ENCODE data around the gene SPTBN4. TPM values are rescaled to one million over a fixed set of nuclear protein-coding genes. Genes with fewer than 3 reads are reported as not detected.

The SPTBN4 gene
- total RNA-seq, 1 donor from 2014 or later: 0.41 TPM

DNA sequence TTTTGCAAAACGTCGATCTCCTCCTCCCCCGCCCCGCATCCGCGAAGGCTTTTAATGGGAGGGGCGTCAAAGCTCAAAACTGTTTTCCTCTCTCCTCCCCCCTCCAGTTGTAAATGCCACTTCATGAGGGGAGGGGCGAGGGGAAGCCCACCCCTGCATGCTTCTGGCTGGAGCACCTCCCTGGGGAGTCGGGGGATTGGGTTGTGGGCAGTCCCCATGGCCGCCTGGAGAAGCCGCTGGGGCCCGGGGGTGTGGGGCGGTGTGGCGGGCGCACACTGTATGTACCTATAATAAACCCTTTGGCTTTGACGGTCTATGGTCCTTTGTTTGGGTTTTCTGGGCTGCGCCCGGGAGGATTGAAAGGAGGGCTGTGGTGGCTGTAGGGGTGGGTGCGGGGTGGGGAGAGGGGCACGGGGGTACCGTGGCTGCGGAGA lies 109.4 kb downstream of the SPTBN4 start:
- FAIRE-seq: no peak
- H3K9me3 ChIP-seq (ENCODE audit: insufficient read depth, low read depth, low read length): no peaks in the 10 kb centered on the region
- TF ChIP-seq, protein P1, sequence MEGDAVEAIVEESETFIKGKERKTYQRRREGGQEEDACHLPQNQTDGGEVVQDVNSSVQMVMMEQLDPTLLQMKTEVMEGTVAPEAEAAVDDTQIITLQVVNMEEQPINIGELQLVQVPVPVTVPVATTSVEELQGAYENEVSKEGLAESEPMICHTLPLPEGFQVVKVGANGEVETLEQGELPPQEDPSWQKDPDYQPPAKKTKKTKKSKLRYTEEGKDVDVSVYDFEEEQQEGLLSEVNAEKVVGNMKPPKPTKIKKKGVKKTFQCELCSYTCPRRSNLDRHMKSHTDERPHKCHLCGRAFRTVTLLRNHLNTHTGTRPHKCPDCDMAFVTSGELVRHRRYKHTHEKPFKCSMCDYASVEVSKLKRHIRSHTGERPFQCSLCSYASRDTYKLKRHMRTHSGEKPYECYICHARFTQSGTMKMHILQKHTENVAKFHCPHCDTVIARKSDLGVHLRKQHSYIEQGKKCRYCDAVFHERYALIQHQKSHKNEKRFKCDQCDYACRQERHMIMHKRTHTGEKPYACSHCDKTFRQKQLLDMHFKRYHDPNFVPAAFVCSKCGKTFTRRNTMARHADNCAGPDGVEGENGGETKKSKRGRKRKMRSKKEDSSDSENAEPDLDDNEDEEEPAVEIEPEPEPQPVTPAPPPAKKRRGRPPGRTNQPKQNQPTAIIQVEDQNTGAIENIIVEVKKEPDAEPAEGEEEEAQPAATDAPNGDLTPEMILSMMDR (IDR thresholded peaks at IDR 0.05; ENCODE audit: insufficient read depth, low read depth, low read length): no peak
- TF ChIP-seq EZH2 (IDR thresholded peaks at IDR 0.05; ENCODE audit: insufficient read depth, low read length): no peak

DNA sequence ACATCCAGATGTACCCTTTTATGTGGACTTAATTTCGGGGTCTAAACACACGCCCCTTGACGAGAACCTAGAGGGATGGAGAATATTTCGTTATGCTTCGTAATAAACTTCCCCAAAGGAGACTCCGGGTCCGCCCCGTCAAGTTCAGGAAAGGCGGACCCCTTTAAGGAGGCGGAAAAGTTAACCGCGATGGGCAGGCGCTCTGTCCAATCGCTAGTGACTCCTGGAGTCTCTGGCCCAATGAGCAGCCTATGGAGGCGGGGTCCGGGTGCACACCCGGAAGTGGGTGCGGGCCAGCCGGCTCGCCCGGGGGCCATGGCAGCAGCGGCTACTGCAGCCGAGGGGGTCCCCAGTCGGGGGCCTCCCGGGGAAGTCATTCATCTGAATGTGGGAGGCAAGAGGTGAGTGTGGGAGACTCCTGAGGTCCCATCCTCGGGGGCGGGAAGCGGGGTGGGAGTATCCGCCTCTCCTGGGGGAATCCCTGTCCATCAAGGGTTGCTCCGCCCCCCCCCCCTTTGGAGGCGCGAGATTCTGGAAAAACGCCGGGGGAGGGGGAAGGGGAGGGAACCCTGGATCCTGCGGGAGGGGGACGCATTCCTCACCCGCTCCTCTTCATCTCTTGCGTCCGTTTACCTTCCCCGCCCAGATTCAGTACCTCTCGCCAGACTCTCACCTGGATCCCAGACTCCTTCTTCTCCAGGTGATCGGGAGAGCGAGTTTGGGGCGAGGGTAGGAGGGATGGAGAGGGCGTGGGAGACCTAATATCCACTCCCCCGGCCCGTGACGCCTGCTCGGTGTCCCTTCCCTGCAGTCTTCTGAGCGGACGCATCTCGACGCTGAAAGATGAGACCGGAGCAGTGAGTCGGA lies 110.0 kb downstream of the SPTBN4 start, which contains the start of gene SHKBP1:
Gene SHKBP1, plus strand, starts transcription at position 289 of the 867 bp plus-strand sequence. Its CDS starts 27 bp downstream, at position 316.
- peak within 1 kb of the TSS; percentile 94 for H3K4me2 ChIP-seq (ENCODE audit: low read length)
- no peaks in the 10 kb centered on the region for H4K20me1 ChIP-seq (ENCODE audit: insufficient read depth, low read length)
- H3K27ac ChIP-seq (ENCODE audit: low read depth, low read length): peak within 1 kb of the TSS; percentile 72
- no peak for FAIRE-seq
- Mint-ChIP-seq H3K4me1 (ENCODE audit: low read depth, unreplicated experiment) (peaks cover 2% of the 10 kb centered on the region), H3K36me3 (ENCODE audit: low read depth, unreplicated experiment) (peaks cover 8% of the 10 kb centered on the region), H3K4me3 (ENCODE audit: unreplicated experiment) (peak within 1 kb of the TSS; percentile 79), H3K9me3 (ENCODE audit: unreplicated experiment) (no peaks in the 10 kb centered on the region), H3K27ac (ENCODE audit: unreplicated experiment) (no peak within 1 kb of the TSS), H3K27me3 (ENCODE audit: low read depth, unreplicated experiment) (no peaks in the 10 kb centered on the region)
- H3K4me1 ChIP-seq (ENCODE audit: insufficient read depth, low read length): peaks cover 3% of the 10 kb centered on the region
- TF ChIP-seq, protein P1 (IDR thresholded peaks at IDR 0.05; ENCODE audit: insufficient read depth, low read depth, low read length): no peak
- TF ChIP-seq EZH2 (IDR thresholded peaks at IDR 0.05; ENCODE audit: insufficient read depth, low read length): no peak
- peaks cover 8% of the 10 kb centered on the region for H3K79me2 ChIP-seq (ENCODE audit: insufficient read depth, low read length)
- peak within 1 kb of the TSS; percentile 87 for H3K9ac ChIP-seq (ENCODE audit: low read length)
- peak within 1 kb of the TSS; percentile 92 for H2AFZ ChIP-seq (ENCODE audit: low read depth, low read length)
- peak; percentile 84 for DNase-seq (ENCODE audit: low read depth)
- no peaks in the 10 kb centered on the region for H3K27me3 ChIP-seq (ENCODE audit: insufficient read depth, low read length)
- no peaks in the 10 kb centered on the region for H3K9me3 ChIP-seq (ENCODE audit: insufficient read depth, low read depth, low read length)
- H3K36me3 ChIP-seq (ENCODE audit: insufficient read depth, low read length): peaks cover 3% of the 10 kb centered on the region
- peak within 1 kb of the TSS; percentile 85 for H3K4me3 ChIP-seq (ENCODE audit: insufficient read depth, low read depth, low read length)

More for the DNA sequence above, 109.4 kb downstream of the SPTBN4 start:
- Mint-ChIP-seq H3K4me3 (ENCODE audit: unreplicated experiment) (peak overlapping the region; percentile 79), H3K4me1 (ENCODE audit: low read depth, unreplicated experiment) (peaks cover 2% of the 10 kb centered on the region), H3K27ac (ENCODE audit: unreplicated experiment) (no peak overlapping the region), H3K36me3 (ENCODE audit: low read depth, unreplicated experiment) (peaks cover 8% of the 10 kb centered on the region), H3K9me3 (ENCODE audit: unreplicated experiment) (peaks cover 3% of the 10 kb centered on the region), H3K27me3 (ENCODE audit: low read depth, unreplicated experiment) (no peaks in the 10 kb centered on the region)
- peak overlapping the region; percentile 80 for H2AFZ ChIP-seq (ENCODE audit: low read depth, low read length)
- H3K4me1 ChIP-seq (ENCODE audit: insufficient read depth, low read length): peaks cover 3% of the 10 kb centered on the region
- peak overlapping the region; percentile 85 for H3K4me3 ChIP-seq (ENCODE audit: insufficient read depth, low read depth, low read length)
- H3K27ac ChIP-seq (ENCODE audit: low read depth, low read length): no peak overlapping the region
- peak overlapping the region; percentile 87 for H3K9ac ChIP-seq (ENCODE audit: low read length)
- H3K36me3 ChIP-seq (ENCODE audit: insufficient read depth, low read length): peaks cover 3% of the 10 kb centered on the region
- H3K79me2 ChIP-seq (ENCODE audit: insufficient read depth, low read length): peaks cover 8% of the 10 kb centered on the region
- no peaks in the 10 kb centered on the region for H3K27me3 ChIP-seq (ENCODE audit: insufficient read depth, low read length)
- no peak for DNase-seq (ENCODE audit: low read depth)
- peak overlapping the region; percentile 94 for H3K4me2 ChIP-seq (ENCODE audit: low read length)
- H4K20me1 ChIP-seq (ENCODE audit: insufficient read depth, low read length): no peaks in the 10 kb centered on the region

Measured in astrocyte (in vitro differentiated cells and primary cell).